BLaER1 (cell line): ENCODE measurements around the gene COL23A1.
A peak's percentile ranks its signal among the peaks of the same experiment; 100 is the strongest.

ENCODE experiments used
- H3K27ac ChIP-seq: shearing (Covaris generic); formaldehyde crosslinking; 2 replicates; pipeline ENCODE4 v1.8.1; 2022
- H3K27me3 ChIP-seq: shearing (Covaris generic); formaldehyde crosslinking; 2 replicates; pipeline ENCODE4 v1.8.1; 2022
- H3K36me3 ChIP-seq: shearing (Covaris generic); formaldehyde crosslinking; 2 replicates; pipeline ENCODE4 v1.8.1; 2022
- H3K4me1 ChIP-seq: shearing (Covaris generic); formaldehyde crosslinking; 2 replicates; pipeline ENCODE4 v1.8.1; 2022
- H3K4me2 ChIP-seq: shearing (Covaris generic); formaldehyde crosslinking; 2 replicates; pipeline ENCODE4 v1.8.1; 2022
- H3K4me3 ChIP-seq: shearing (Covaris generic); formaldehyde crosslinking; 2 replicates; pipeline ENCODE4 v1.8.1; 2022
- H3K9ac ChIP-seq: shearing (Covaris generic); formaldehyde crosslinking; 2 replicates; pipeline ENCODE4 v1.8.1; 2022
- H3K9me3 ChIP-seq: shearing (Covaris generic); formaldehyde crosslinking; 2 replicates; pipeline ENCODE4 v1.8.1; 2022
- H4K20me1 ChIP-seq: shearing (Covaris generic); formaldehyde crosslinking; 2 replicates; pipeline ENCODE4 v1.8.1; 2022
- Cebpa-rat ChIP-seq: shearing (Covaris generic); IDR thresholded peaks from 2 replicates; pipeline ENCODE4 v1.8.1; 2022

The COL23A1 gene

GRCh38 chr5:178346607-178347334 is 243.4 kb downstream of the COL23A1 start:
- Histone ChIP-seq H3K36me3 (no peaks in the 10 kb centered on the region), H3K9me3 (0 out of 2 replicates have a peak, but pooled peaks cover 3% of the 10 kb centered on the region), H3K4me3 (no peak overlapping the region), H4K20me1 (no peaks in the 10 kb centered on the region), H3K27ac (no peak overlapping the region), H3K4me1 (peaks cover 24% of the 10 kb centered on the region), H3K27me3 (no peaks in the 10 kb centered on the region), H3K9ac (no peak overlapping the region), H3K4me2 (no peak overlapping the region)
- TF ChIP-seq Cebpa-rat, result no peak

- Histone ChIP-seq H3K9me3 (0 out of 2 replicates have a peak, but pooled peaks cover 3% of the 10 kb centered on the region), H3K27ac (no peak overlapping the region)
- no peak for TF ChIP-seq Cebpa-rat
These were observed 246.9 kb downstream of the COL23A1 start for GRCh38 chr5:178343306-178343705.

GRCh38 chr5:178341851-178342140 is 248.4 kb downstream of the COL23A1 start:
- Histone ChIP-seq H3K9me3 (0 out of 2 replicates have a peak, but pooled peaks cover 3% of the 10 kb centered on the region), H3K4me2 (no peak overlapping the region), H3K4me3 (no peak overlapping the region), H3K4me1 (peaks cover 8% of the 10 kb centered on the region), H3K27me3 (no peaks in the 10 kb centered on the region), H3K9ac (no peak overlapping the region), H3K27ac (no peak overlapping the region), H3K36me3 (no peaks in the 10 kb centered on the region), H4K20me1 (no peaks in the 10 kb centered on the region)
- TF ChIP-seq Cebpa-rat, result no peak

More at GRCh38 chr5:178343306-178343705, 246.9 kb downstream of the COL23A1 start:
- Histone ChIP-seq H3K4me2 (no peak overlapping the region), H4K20me1 (no peaks in the 10 kb centered on the region), H3K4me1 (peaks cover 3% of the 10 kb centered on the region), H3K36me3 (no peaks in the 10 kb centered on the region), H3K9ac (no peak overlapping the region), H3K27me3 (no peaks in the 10 kb centered on the region), H3K4me3 (no peak overlapping the region)

- peaks cover 8% of the 10 kb centered on the region for H3K4me1 ChIP-seq
- no peak for TF ChIP-seq Cebpa-rat
- H3K4me2 ChIP-seq, result no peak overlapping the region
- no peak overlapping the region for H3K4me3 ChIP-seq
- no peaks in the 10 kb centered on the region for H4K20me1 ChIP-seq
- H3K36me3 ChIP-seq, result no peaks in the 10 kb centered on the region
- H3K9me3 ChIP-seq, result 0 out of 2 replicates have a peak, but pooled peaks cover 3% of the 10 kb centered on the region
- H3K9ac ChIP-seq, result no peak overlapping the region
- H3K27ac ChIP-seq, result no peak overlapping the region
- no peaks in the 10 kb centered on the region for H3K27me3 ChIP-seq
These were observed 248.9 kb downstream of the COL23A1 start for GRCh38 chr5:178341091-178341850.

- H3K4me3 ChIP-seq, result no peak overlapping the region
- H4K20me1 ChIP-seq, result no peaks in the 10 kb centered on the region
- H3K27ac ChIP-seq, result no peak overlapping the region
- no peak overlapping the region for H3K9ac ChIP-seq
- no peaks in the 10 kb centered on the region for H3K36me3 ChIP-seq
- TF ChIP-seq Cebpa-rat, result no peak
- no peak overlapping the region for H3K4me2 ChIP-seq
- H3K4me1 ChIP-seq, result peaks cover 8% of the 10 kb centered on the region
- no peaks in the 10 kb centered on the region for H3K27me3 ChIP-seq
- 0 out of 2 replicates have a peak, but pooled peaks cover 3% of the 10 kb centered on the region for H3K9me3 ChIP-seq
These were observed 249.6 kb downstream of the COL23A1 start for GRCh38 chr5:178340637-178341036.

GRCh38 chr5:178340187-178340586 is 250.0 kb downstream of the COL23A1 start:
- no peak overlapping the region for H3K27ac ChIP-seq
- no peaks in the 10 kb centered on the region for H3K27me3 ChIP-seq
- no peak for TF ChIP-seq Cebpa-rat

GRCh38 chr5:178339272-178339671 is 250.9 kb downstream of the COL23A1 start:
- Histone ChIP-seq H3K4me2 (no peak overlapping the region), H3K36me3 (no peaks in the 10 kb centered on the region), H3K4me1 (peaks cover 8% of the 10 kb centered on the region), H3K9me3 (0 out of 2 replicates have a peak, but pooled peaks cover 2% of the 10 kb centered on the region), H3K9ac (no peak overlapping the region), H3K27ac (no peak overlapping the region), H3K27me3 (no peaks in the 10 kb centered on the region), H4K20me1 (no peaks in the 10 kb centered on the region), H3K4me3 (no peak overlapping the region)
- TF ChIP-seq Cebpa-rat, result no peak

More at GRCh38 chr5:178340187-178340586, 250.0 kb downstream of the COL23A1 start:
- no peaks in the 10 kb centered on the region for H4K20me1 ChIP-seq
- H3K9me3 ChIP-seq, result 0 out of 2 replicates have a peak, but pooled peaks cover 3% of the 10 kb centered on the region
- H3K9ac ChIP-seq, result no peak overlapping the region
- H3K4me2 ChIP-seq, result no peak overlapping the region
- no peak overlapping the region for H3K4me3 ChIP-seq
- no peaks in the 10 kb centered on the region for H3K36me3 ChIP-seq
- peaks cover 8% of the 10 kb centered on the region for H3K4me1 ChIP-seq

- no peak for TF ChIP-seq Cebpa-rat
- H3K9me3 ChIP-seq, result no peaks in the 10 kb centered on the region
- H3K36me3 ChIP-seq, result no peaks in the 10 kb centered on the region
- no peak overlapping the region for H3K4me2 ChIP-seq
- H3K4me1 ChIP-seq, result peaks cover 8% of the 10 kb centered on the region
- no peaks in the 10 kb centered on the region for H3K27me3 ChIP-seq
- H3K4me3 ChIP-seq, result no peak overlapping the region
- no peak overlapping the region for H3K9ac ChIP-seq
- H4K20me1 ChIP-seq, result no peaks in the 10 kb centered on the region
- H3K27ac ChIP-seq, result no peak overlapping the region
These were observed 251.4 kb downstream of the COL23A1 start for GRCh38 chr5:178338750-178339144.

- Histone ChIP-seq H4K20me1 (no peaks in the 10 kb centered on the region), H3K27me3 (no peaks in the 10 kb centered on the region), H3K36me3 (no peaks in the 10 kb centered on the region), H3K4me3 (no peak overlapping the region), H3K27ac (no peak overlapping the region), H3K4me1 (peaks cover 8% of the 10 kb centered on the region), H3K9ac (no peak overlapping the region), H3K4me2 (peak overlapping the region; percentile 43), H3K9me3 (no peaks in the 10 kb centered on the region)
- no peak for TF ChIP-seq Cebpa-rat
These were observed 252.0 kb downstream of the COL23A1 start for GRCh38 chr5:178338126-178338749.

GRCh38 chr5:178337334-178337741 is 252.9 kb downstream of the COL23A1 start:
- H3K36me3 ChIP-seq, result no peaks in the 10 kb centered on the region
- H3K9ac ChIP-seq, result no peak overlapping the region
- H3K27me3 ChIP-seq, result no peaks in the 10 kb centered on the region
- H3K27ac ChIP-seq, result no peak overlapping the region
- H3K4me1 ChIP-seq, result peaks cover 8% of the 10 kb centered on the region
- no peaks in the 10 kb centered on the region for H3K9me3 ChIP-seq
- H3K4me3 ChIP-seq, result no peak overlapping the region
- no peak overlapping the region for H3K4me2 ChIP-seq
- no peaks in the 10 kb centered on the region for H4K20me1 ChIP-seq
- TF ChIP-seq Cebpa-rat, result no peak
